Caki2 (cell line): Measurements from ENCODE around the gene C16orf92. TPM values are rescaled to one million over a fixed set of nuclear protein-coding genes. Genes with fewer than 3 reads are reported as not detected.
"Not testable (repeated sequence)": the region's sequence is repeated elsewhere in the genome, so short reads cannot be mapped to it uniquely, and the experiment has no call there.

Experiments
- DNase-seq: peaks from one replicate; pipeline ENCODE4 v3.0.0-alpha.2; 2015; ENCODE audit warnings: low read depth
- in situ Hi-C: cut with HindIII; loops from 2 replicates; pipeline ENCODE4 v1.10.0; 2016; ENCODE audit warnings: low sequenced_read_pairs, low pct_unique_long_range_greater_than_20kb, mixed read lengths
- total RNA-seq: library from RNA; depleted of rRNA; stranded (reverse); fragments of >200 nt; shearing (Covaris generic); gene quantifications from 2 replicates; pipeline ENCODE4 v1.2.3, GENCODE V29; 2014; ENCODE audit warnings: low replicate concordance

The C16orf92 gene
- total RNA-seq, 1 experiment from 2014 or later, result not detected

- in situ Hi-C loops, result no loop called here
- DNase-seq, result no peak
Observed at GRCh38 chr16:30000735-30001631, 22.0 kb upstream of the C16orf92 start.

- in situ Hi-C loops, result no loop called here
- no peak for DNase-seq
Observed at GRCh38 chr16:30002614-30003346, 20.2 kb upstream of the C16orf92 start.

GRCh38 chr16:30003670-30004423, 19.2 kb upstream of the C16orf92 start:
- no peak for DNase-seq
- in situ Hi-C loops, result no loop called here

GRCh38 chr16:30004424-30004776, 18.6 kb upstream of the C16orf92 start:
- in situ Hi-C loops, result no loop called here
- no peak for DNase-seq

GRCh38 chr16:30004811-30005242, 18.2 kb upstream of the C16orf92 start:
- in situ Hi-C loops, result no loop called here
- DNase-seq, result no peak

GRCh38 chr16:30005341-30006094, 17.5 kb upstream of the C16orf92 start:
- in situ Hi-C loops, result no loop called here
- peak; percentile 38 for DNase-seq

GRCh38 chr16:30006095-30006473, 16.9 kb upstream of the C16orf92 start:
- DNase-seq, result no peak
- in situ Hi-C loops, result no loop called here

GRCh38 chr16:30006659-30007377, 16.2 kb upstream of the C16orf92 start:
- DNase-seq, result no peak
- in situ Hi-C loops, result no loop called here

GRCh38 chr16:30007378-30007895, 15.6 kb upstream of the C16orf92 start:
- in situ Hi-C loops, result no loop called here
- no peak for DNase-seq

- DNase-seq, result no peak
- in situ Hi-C loops, result no loop called here
Observed at GRCh38 chr16:30009085-30009862, 13.7 kb upstream of the C16orf92 start.

- in situ Hi-C loops, result no loop called here
- no peak for DNase-seq
Observed at GRCh38 chr16:30009990-30010843, 12.8 kb upstream of the C16orf92 start.

- no peak for DNase-seq
- in situ Hi-C loops, result no loop called here
Observed at GRCh38 chr16:30010844-30011713, 11.9 kb upstream of the C16orf92 start, which contains the start of gene DOC2A. TSS of gene DOC2A (minus strand) at chr16:30011027. CDS start at chr16:30010222, 805 bp downstream.

GRCh38 chr16:30011714-30012504, 11.1 kb upstream of the C16orf92 start:
- in situ Hi-C loops, result no loop called here
- DNase-seq, result no peak

GRCh38 chr16:30012598-30012997, 10.4 kb upstream of the C16orf92 start:
- DNase-seq, in situ Hi-C loops: not testable (repeated sequence)
